ENCODE measurements around the gene ZNF717.
"Not testable (repeated sequence)": the region's sequence is repeated elsewhere in the genome, so short reads cannot be mapped to it uniquely, and the experiment has no call there.

Gene ZNF717

DNA sequence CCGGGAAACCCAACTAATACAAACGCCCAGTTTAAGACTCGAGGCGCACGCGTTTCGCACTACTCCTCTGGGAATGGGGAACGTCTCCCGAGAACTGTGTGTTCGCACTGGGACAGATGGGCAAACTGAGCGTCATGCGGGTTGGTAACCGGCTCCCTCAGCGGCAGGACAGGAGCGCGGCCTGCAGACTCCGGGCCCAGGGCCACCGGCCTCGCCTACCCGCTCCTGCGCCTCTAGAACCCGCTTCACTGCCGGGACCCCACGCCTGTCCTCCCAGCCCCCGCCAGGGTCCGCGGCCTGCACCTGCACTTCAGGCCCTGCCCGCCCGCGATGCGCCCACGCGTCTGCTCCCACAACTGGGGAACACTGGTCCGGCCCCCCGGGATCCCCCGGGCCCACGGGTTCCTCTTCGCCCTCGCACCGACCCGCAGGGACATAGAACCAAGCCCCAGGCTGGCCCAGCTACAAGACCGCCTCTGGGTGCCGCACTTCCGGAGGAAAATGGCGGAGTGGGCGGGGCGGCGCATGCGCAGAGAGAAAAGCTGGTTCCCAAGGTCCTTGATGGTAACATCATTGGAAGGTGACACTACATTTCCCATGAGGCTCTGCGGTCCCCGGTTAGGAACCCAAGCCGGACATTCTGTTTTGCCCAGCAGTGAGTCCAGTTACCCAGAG lies at the start of gene ZNF717:
TSS of gene ZNF717 (minus strand) at position 469 of the 675 bp plus-strand sequence. CDS start 2,187 bp downstream, outside the sequence.
- peak; percentile 50 for DNase-seq

DNA sequence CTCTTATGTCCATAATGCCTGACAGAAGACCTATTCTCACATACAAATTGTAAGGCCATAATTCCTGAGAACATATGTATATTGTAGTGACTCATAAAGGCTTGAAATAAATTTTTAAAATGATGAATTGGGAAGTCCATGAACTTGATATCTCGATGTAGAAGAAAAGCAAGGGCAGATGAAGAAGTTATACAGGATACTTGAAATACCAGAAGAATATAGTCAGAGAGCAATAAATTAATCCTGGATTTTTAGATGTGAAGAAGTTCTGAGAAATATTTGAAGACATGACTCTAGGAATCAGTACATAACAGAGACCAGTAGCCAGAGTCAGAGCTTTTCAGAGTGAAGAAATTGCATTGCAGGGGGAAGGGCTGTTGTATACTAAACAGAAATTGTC lies 45.7 kb upstream of the ZNF717 start:
- not testable (repeated sequence) for DNase-seq

DNA sequence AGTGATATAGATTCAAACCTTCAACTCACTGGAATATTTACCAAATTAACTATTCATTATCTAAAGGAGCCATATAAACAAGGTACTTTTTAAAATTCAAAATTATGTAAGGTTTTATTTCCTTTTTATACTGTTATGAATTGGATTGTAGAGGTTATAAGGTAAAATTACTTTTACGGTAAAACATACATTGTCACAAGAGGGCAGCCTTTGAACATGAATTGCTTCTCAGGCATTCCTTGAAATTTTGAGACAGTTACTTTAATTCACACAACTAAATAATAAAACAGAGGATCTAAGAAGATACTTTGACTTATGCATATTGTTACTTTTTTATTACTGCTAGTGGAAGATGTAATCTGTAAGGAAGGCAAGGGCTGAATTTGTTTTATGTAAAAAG lies 32.7 kb upstream of the ZNF717 start:
- DNase-seq: not testable (repeated sequence)

DNA sequence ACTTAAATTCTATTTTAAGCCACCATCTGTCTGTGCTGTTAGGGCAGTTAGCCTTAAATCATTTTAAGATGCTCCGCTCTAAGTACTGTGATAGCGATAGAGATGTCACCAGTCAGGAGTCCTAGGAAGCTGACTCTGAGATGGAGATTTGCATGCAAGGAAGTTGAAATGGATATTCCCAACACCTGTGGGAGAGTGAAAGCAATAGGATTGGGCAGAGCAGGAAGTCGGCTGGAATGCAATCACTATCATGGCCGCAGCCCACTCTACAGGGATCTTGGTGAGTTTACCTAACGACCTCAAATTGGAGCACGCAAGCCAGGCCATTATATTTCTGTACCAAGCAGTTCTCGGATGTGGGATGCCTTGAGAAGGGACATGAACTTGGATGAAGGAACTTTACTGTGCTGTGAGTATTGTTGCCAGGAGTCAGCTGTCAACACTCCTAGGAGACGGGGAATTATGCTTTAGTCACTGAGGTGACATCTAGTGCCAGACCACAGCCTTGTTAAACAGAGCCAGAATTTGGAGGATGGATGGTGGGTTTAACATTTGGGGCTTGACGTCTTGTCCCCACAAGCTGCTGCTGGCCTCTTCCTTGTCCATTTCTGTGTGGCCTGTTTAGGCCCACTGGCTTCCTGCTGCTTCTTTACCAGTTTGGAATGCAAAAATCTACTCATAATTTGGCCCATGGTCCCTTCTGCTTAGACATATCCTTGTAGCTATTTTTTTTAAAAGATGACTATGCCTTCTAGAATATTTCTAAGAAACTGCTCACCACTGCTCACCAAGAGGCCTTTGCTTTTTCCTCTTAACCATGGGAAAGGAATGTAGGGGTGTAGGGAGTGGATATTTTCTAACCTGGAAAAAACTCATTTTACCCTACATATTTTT lies 31.2 kb upstream of the ZNF717 start:
- not testable (repeated sequence) for DNase-seq

DNA sequence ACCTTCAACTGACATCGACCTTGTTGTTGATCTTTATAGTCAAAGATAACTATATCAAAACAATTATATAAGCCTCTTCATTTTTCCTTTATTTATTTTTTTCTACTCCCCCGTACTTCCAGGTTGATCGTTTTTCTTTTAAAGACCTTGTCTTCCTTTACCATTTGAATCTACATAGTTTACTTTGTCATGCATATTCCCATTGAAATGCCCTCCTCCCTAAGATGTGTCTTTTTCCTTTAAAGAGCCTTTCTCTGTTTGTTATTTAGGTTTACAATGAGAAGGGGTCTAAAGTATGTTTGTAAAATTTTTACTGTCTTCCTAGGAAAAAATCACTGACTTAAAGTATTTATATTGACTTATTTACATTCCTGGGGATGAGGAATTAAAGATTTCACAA lies 29.4 kb upstream of the ZNF717 start:
- no peak for DNase-seq

DNA sequence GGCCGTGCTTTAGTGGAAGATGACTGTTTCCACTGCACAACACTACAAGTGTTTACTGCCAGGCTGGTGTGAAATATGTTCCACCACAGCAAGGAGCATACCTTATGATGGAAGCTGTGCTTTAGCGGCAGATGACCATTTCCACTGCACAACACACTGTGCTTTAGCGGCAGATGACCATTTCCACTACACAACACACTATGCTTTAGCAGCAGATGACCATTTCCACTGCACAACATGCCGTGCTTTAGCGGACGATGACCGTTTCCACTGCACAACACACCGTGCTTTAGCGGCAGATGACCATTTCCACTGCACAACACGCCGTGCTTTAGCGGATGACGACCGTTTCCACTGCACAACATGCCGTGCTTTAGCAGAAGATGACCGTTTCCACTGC lies 2.8 kb downstream of the ZNF717 start:
- no peak for DNase-seq

DNA sequence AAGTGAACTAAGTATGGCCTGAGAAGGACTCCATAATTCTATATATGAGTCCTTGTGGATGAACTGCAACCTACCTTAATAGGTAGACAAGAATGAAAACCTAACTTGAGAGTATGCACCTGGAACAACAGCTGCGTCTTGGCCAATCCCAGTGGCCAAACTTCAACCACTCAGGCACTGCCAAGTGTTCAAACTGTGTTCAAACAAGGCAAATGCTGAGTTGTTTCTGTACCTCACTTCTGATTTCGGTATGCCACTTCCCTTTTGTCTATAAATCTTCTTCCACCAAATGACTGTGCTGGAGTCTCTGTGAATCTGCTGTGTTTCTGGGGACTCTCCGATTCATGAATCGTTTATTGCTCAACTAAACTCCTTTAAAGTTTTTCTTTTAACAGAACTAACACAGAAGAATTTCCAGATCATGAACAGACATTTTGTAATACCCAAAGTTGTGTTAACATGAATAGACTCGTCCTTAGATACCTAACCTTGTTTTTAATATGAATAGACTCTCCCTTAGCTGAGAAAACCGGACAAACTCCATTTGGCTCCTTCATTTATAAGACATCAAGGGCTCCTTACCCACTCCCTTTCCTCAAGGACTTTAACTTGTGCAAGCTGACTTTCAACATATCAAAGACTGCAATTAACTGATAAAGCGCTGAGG lies 4.1 kb downstream of the ZNF717 start:
- DNase-seq: no peak

DNA sequence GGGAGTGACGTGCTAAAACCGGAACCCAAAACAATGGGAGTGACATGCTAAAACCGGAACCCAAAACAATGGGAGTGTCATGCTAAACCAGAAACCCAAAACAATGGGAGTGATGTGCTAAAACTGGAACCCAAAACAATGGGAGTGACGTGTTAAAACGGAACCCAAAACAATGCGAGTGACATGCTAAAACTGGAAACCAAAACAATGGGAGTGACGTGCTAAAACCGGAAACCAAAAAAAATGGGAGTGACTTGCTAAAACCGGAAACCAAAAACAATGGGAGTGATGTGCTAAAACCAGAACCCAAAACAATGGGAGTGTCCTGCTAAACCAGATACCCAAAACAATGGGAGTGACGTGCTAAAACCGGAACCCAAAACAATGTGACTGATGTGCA lies 7.6 kb downstream of the ZNF717 start:
- not testable (repeated sequence) for DNase-seq

DNA sequence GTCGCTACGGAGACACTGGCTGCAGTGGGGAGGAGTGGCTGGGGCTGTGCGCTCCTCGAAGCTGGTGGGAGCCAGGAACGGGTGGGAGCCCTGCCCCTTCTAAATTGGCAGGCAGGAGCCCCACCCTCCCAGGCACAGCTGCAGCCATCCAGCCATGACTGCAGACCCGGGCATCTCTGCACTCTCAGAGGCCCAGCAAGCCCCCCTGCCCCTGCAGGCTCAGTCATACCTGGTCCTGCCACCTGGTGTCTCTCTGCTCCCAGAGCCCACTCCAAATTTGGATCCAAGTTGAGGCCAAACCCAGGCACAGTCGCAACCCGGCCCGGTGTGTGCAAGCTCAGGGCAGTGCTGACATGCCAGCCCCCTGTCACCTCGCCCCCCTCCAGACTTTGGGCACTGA lies 13.7 kb downstream of the ZNF717 start:
- DNase-seq: not testable (repeated sequence)

DNA sequence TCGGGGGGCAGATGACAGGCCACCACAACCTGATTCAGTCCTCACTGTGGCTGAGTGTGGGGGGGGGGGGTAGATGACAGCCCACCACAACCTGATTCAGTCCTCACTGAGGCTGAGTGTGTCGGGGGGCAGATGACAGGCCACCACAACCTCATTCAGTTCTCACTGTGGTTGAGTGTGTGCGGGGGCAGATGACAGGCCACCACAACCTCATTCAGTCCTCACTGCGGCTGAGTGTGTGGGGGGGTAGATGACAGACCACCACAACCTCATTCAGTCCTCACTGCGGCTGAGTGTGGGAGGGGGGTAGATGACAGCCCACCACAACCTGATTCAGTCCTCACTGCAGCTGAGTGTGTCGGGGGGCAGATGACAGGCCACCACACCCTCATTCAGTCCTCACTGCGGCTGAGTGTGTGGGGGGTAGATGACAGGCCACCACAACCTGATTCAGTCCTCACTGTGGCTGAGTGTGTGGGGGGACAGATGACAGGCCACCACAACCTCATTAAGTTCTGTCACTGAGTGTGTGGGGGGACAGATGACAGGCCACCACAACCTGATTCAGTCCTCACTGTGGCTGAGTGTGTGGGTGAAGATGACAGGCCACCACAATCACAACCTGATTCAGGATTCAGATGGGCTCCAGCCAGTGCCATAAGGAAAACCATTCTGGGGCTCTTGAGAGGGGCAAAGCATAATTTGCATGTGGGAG lies 16.9 kb downstream of the ZNF717 start:
- DNase-seq: no peak

DNA sequence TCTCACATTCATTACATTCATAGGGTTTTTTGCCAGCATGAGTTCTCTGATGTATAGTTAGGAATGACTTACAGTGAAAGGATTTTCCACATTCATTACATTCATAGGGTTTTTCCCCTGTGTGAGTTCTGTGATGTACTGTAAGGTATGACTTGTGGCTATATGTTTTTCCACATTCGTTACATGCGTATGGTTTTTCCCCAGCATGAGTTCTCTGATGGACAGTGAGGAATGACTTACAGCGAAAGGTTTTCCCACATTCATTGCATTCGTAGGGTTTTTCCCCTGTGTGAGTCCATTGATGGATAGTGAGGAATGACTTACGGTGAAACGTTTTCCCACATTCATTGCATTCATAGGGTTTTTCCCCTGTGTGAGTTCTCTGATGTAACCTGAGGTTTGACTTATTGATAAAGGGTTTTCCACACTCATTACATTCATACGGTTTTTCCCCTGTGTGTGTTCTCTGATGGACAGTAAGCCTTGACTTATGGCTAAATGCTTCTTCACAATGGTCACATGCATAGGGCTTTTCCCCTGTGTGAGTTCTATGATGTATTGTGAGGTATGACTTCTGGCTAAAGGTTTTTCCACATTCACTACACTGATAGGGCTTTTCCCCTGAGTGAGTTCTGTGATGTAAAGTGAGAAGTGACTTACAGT lies 47.4 kb downstream of the ZNF717 start:
- DNase-seq: no peak

DNA sequence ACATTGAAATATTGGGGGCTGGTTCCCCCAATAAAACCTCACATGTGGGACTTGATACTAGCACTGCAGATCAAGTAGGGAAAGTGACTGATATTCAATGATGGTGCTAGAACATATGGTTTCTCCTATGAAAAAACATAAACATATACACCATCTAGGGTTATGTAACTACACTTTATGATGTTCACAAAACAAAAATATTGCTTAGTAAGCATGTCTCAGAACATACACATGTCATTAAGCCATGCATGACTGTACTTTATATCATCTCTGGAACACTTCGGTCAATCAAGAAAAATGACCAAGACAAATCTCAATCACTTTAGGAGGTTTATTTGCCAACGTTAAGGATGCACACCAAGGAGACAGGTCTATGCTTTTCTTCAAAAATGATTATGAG lies 57.4 kb downstream of the ZNF717 start:
- DNase-seq: no peak

DNA sequence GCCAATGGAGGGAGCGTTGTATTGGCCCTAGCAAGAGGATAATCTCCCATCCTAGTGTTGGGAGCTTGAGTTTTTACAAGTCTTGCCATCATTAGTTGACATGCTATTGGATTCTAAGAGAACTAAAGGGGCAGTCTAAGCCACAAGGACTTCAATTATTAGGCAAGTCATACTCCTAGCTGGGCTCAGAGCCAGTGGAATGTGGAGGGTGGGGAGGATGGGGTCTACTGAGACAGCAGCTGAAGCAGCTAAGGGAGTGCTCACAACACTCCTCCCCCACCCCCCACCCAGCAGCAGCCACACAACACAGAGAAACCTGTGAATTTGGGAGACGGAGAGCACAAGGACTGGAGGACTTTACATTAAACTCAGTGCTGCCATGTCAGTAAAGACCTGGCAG lies 93.3 kb downstream of the ZNF717 start:
- no peak for DNase-seq

DNA sequence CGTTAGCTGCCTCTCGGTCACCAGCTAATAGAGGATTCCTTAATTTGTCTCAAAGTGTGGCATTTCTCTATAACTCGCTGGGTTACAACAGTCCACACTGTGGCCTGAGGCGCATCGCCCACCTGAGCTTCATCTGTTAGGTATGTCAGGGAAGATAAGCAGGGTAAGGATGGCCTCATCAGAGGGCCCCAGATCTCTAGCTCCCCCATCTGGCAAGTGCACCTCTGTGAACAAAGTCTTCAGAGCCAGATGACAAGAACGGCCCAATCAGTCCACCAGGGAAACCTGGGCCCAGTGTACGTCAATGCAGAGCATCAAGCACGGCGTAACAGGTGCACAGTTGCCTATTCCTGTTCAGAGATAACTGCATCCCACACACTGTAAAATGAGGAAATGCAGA lies 98.0 kb downstream of the ZNF717 start:
- DNase-seq: no peak

Measured in cortex of kidney (tissue), 1 donor.